GM12892 (cell line): ENCODE results near the gene DOK4.

ENCODE experiments used
- POLR2A ChIP-seq: IDR thresholded peaks from 2 replicates; pipeline ENCODE4 v1.6.1; 2011; ENCODE audit warnings: low read depth, low read length, control low read depth
- POLR2AphosphoS5 ChIP-seq: IDR thresholded peaks from 2 replicates; pipeline ENCODE4 v1.6.1; 2011; ENCODE audit warnings: low read depth, low read length, control low read depth

GRCh38 chr16:57424583-57424982, 61.7 kb downstream of the DOK4 start:
- no peak for TF ChIP-seq POLR2A
- TF ChIP-seq POLR2AphosphoS5: no peak
